Fibroblast of pulmonary artery (primary cell): Measurements from ENCODE around the gene TTLL7.
A peak's percentile ranks its signal among the peaks of the same experiment; 100 is the strongest.

Experiments
- DNase-seq: peaks from one replicate; pipeline ENCODE4 v3.0.0-alpha.2; 2010; ENCODE audit warnings: low read depth
- H3K4me3 ChIP-seq: replicated peaks from 2 replicates; pipeline ENCODE4 v1.5.1; 2011; ENCODE audit warnings: low read depth, mild to moderate bottlenecking, control low read depth, low read length, moderate library complexity
- TF ChIP-seq, protein P1 (sequence below): IDR thresholded peaks from 2 replicates; pipeline ENCODE4 v1.5.1; 2011; ENCODE audit warnings: mild to moderate bottlenecking, control low read depth, low read length, inconsistent platforms; ENCODE audit errors: missing control alignments

TTLL7 gene, protein sequence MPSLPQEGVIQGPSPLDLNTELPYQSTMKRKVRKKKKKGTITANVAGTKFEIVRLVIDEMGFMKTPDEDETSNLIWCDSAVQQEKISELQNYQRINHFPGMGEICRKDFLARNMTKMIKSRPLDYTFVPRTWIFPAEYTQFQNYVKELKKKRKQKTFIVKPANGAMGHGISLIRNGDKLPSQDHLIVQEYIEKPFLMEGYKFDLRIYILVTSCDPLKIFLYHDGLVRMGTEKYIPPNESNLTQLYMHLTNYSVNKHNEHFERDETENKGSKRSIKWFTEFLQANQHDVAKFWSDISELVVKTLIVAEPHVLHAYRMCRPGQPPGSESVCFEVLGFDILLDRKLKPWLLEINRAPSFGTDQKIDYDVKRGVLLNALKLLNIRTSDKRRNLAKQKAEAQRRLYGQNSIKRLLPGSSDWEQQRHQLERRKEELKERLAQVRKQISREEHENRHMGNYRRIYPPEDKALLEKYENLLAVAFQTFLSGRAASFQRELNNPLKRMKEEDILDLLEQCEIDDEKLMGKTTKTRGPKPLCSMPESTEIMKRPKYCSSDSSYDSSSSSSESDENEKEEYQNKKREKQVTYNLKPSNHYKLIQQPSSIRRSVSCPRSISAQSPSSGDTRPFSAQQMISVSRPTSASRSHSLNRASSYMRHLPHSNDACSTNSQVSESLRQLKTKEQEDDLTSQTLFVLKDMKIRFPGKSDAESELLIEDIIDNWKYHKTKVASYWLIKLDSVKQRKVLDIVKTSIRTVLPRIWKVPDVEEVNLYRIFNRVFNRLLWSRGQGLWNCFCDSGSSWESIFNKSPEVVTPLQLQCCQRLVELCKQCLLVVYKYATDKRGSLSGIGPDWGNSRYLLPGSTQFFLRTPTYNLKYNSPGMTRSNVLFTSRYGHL

DNA sequence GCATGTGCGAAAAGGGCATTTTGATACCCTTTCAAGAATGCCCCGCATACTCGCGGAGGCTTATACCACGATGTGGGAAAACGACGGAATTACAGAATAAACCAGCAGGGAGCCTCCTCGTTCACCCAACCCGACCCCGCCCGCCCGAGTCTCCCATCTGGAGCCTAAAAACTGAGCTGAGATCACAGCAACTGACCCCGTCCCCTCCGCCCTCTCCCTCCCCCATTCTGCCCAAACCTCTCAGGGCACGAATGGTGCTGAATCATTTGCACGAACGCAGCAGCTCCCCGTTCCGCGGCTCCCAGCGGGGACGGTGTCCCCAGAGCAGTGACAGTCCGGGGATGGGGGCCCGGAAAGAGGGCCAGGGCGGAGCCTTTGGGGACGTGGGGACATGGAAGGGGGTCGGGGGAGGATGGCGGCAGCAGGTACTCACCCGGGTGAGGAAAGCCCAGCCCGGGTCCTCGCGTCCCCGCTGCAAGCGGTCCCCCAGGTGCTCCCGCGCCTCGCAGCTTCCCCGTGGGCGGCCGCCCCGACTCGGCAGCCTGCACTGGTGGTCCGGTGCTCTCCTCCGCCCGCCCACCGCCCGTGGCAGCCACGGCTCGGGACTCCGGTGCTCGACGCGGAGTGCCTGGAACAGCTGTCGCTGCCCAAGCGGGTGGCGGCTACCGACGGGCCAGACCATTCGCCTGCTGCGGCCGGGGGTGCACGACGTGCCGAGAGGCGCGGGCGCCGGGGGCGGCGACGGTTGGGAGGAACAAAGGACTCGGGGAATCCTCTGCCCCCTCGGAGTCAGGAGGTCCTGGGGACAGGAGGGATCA is at the start of gene TTLL7:
Gene TTLL7, minus strand, starts transcription at position 635 of the 818 bp plus-strand sequence. CDS start 46,921 bp downstream, outside the sequence.
- H3K4me3 ChIP-seq, result peak within 1 kb of the TSS; percentile 79
- TF ChIP-seq, protein P1, sequence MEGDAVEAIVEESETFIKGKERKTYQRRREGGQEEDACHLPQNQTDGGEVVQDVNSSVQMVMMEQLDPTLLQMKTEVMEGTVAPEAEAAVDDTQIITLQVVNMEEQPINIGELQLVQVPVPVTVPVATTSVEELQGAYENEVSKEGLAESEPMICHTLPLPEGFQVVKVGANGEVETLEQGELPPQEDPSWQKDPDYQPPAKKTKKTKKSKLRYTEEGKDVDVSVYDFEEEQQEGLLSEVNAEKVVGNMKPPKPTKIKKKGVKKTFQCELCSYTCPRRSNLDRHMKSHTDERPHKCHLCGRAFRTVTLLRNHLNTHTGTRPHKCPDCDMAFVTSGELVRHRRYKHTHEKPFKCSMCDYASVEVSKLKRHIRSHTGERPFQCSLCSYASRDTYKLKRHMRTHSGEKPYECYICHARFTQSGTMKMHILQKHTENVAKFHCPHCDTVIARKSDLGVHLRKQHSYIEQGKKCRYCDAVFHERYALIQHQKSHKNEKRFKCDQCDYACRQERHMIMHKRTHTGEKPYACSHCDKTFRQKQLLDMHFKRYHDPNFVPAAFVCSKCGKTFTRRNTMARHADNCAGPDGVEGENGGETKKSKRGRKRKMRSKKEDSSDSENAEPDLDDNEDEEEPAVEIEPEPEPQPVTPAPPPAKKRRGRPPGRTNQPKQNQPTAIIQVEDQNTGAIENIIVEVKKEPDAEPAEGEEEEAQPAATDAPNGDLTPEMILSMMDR, result peak; percentile 1
- DNase-seq, result peak; percentile 65

DNA sequence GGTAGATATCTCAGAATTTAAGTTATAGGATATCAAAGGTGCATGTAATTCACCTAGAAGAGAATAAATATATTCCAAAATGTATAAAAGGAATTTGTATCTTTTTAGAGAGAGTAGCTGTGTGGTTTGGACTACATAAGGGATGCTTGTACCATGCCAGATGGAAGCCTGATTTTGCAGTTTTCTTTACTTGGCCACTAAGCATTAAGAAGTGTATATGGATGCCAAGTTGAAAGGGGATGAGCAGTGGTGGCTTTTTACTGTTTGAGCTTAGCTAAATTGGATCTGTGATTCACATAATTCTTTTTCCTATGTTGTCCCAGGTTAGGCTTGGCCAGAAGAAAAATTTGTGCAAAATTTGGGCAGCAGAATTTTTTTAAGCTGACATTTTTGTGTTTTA is 43.5 kb upstream of the TTLL7 start:
- TF ChIP-seq, protein P1, result no peak
- no peak overlapping the region for H3K4me3 ChIP-seq
- no peak for DNase-seq

DNA sequence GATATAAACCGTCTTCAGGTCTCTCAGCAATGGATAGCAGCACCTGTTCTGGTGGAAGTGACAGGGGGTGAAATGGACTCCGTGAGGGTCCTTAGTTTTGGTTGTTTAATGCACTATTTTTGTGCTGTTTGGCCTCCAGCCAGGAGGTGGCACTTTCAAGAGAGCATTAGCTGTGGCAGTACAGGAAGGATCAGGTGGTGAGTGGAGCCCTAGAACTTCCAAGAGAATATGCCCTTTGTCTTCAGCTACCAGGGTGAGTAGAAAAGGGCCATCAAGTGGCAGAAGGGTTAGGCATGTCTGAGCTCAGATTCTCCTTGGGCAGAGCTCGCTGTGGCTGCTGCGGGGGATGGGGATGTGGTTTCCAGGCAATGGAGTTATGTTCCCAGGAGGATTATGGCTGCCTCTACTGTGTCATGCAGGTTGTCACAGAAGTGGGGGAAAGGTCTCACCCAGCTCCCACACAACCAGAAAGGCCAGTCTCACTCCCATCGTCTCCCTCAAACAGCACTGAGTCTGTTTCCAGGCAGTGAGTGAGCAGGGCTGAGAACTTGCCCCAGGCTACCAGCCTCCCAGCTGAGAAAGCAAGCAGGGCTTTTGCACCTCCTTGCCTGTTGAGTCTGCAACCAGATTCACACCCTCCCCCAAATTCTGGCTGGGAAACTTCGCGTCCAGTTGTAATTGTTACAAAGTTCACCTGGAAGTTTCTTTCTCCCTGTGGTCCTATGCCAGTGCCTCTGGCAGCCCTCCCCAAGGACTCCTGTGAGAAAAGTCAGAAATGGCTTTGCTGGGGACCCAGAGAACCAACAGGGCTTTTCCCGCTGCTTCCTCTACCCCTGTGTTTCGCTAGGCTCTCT is 39.1 kb upstream of the TTLL7 start:
- TF ChIP-seq, protein P1, result no peak
- no peak overlapping the region for H3K4me3 ChIP-seq
- DNase-seq, result no peak

DNA sequence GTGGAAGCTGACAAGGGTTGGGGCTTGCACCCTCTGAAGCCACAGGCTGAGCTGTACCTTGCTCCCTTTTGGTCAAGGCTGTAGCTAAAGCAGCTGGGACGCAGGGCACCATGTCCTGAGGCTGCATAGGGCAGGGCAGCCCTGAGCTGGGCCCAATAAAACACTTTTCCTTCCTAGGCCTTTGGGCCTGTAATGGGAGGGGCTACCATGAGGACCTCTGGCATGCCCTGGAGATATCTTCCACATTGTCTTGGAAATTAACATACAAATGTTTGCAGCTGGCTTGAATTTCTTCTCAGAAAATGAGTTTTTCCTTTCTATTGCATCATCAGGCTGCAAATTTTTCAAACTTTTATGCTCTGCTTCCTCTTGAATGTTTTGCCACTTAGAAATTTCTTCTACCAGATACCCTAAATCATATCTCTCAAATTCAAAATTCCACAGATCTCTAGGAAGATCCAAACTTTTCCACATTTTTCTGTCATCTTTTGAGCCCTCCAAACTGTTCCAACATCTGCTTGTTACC is 32.9 kb upstream of the TTLL7 start:
- TF ChIP-seq, protein P1, result no peak
- H3K4me3 ChIP-seq, result no peak overlapping the region
- DNase-seq, result no peak

DNA sequence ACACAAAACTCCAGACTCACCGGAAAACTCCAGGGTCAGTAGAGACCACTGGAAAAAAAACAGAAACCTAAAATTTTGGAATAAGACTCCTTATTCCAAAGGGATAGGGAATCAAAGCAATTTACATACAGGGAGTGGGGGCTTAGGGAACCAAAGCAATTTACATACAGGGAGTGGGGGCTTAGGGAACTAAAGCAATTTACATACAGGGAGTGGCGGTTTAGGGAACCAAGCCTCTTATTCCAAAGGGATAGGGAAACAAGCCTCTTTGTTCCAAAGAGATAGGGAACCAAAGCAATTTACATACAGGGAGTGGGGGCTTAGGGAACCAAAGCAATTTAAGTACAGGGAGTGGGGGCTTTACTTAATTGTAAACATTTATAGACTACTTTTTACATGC is 28.4 kb upstream of the TTLL7 start:
- DNase-seq, result no peak
- H3K4me3 ChIP-seq, result no peak overlapping the region
- TF ChIP-seq, protein P1, result no peak

DNA sequence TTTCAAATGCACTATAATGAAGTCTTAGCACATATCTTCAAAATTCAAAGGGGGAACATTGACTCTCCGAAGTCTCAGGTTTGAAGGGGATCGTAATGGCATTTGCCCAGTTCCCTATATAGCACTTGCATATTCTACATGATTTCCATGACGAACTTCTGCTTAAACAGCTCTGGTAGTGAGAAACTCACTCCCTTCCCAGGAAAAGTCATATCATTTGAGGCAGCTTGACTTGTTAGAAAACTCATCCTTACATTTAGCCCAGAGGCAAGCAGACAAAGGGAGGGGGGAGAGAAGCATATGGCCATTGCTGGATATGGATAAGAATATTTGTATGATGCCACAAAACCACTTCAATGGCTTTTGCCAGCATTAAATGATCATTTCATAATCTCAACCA is 27.0 kb upstream of the TTLL7 start:
- no peak for DNase-seq
- TF ChIP-seq, protein P1, result no peak
- no peak overlapping the region for H3K4me3 ChIP-seq
